Fibroblast of skin of abdomen (primary cell): ENCODE measurements around the gene KDM8.
"Not testable (repeated sequence)": the region's sequence is repeated elsewhere in the genome, so short reads cannot be mapped to it uniquely, and the experiment has no call there.

Source experiments
- DNase-seq: peaks from one replicate; pipeline ENCODE4 v3.0.0-alpha.2; 2013

The KDM8 gene

DNA sequence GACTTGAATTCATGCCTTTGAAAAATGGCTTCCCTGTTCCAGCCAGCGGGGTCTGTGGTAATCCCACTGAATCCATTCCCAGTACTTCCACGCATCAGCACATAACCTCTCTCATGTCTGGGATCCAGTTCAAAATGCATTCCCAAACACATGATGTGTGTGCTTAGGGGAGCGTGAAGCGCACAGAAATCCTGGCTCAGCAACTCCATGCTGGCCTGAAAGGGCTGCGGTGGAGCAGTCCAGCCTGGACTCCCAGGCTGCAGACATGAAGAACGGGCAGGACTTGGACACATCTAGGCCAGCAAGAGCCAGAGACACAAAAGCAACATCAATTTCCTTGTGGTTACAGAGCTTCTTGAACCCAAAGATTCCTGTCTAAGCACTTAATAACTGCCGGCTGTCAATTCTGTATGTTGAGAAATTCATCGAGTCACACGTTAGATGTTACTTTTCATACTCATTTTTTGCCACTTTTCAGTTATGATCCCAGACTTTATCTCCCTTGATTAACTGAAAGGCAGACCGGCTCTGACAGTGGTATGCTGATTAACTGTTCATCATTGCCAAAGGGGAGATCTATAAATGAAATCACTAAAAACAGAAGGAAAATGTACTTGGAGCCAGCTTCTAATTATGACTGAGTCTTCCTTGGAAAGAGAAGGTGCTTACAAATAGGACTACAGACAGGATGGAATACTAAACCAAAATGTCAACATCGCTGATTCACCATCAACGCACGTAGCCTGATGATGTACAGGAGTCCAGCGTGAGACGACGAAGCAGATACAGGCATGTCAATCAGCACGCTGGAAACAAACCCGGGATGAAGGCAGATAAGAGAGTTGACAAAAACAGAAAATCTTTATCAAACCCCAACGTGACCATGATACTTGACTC, 42.2 kb downstream of the KDM8 start:
- DNase-seq, result peak; percentile 87

GRCh38 chr16:27246439-27246838, 43.1 kb downstream of the KDM8 start:
- no peak for DNase-seq

DNA sequence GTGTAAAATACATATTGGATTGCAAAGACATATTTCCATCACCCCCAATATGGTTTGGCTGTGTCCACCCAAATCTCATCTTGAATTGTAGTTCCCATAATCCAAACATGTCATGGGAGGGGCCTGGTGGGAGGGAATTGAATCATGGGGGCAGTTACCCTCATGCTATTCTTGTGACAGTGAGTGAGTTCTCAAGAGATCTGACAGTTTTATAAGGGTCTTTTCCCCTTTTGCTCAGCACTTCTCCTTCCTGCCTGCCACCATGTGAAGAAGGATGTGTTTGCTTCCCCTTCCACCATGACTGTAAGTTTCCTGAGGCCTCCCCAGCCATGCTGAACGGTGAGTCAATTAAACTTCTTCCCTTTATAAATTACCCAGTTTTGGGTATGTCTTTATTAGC, 43.8 kb downstream of the KDM8 start:
- DNase-seq, result not testable (repeated sequence)

- no peak for DNase-seq
Observed at GRCh38 chr16:27248036-27248435, 44.7 kb downstream of the KDM8 start.

DNA sequence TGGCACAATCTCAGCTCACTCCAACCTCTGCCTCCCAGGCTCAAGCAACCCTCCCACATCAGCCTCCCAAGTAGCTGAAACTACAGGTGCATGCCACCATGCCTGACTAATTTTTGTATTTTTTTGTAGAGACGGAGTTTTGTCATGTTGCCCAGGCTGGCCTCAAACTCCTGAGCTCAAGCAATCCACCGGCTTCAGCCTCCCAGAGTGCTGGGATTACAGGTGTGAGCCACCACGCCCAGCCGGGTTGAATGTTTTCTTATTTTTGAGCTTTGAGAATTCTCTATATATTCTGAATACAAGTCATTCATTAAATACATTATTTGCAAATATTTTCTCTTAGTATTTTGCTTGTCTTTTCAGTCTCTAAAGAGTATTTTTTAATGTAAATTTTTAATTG, 45.6 kb downstream of the KDM8 start:
- DNase-seq, result not testable (repeated sequence)

GRCh38 chr16:27251541-27252205, 48.3 kb downstream of the KDM8 start:
- no peak for DNase-seq

DNA sequence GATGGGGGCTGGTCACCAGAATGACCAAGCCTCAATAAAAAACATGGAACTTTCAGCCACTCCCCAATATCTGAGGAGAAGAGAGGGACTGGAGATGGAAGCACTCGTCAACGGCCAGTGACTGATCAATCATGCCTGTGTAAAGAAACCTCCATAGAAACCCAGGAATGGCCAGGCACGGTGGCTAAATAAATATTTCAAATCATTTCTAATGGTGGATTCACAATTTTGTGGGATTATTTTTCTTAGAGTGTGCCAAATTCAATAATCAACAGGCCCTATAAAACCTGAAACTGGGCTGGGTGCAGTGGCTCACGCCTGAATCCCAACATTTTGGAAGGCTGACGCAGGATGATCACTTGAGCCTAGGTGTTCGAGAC, 48.9 kb downstream of the KDM8 start:
- no peak for DNase-seq

DNA sequence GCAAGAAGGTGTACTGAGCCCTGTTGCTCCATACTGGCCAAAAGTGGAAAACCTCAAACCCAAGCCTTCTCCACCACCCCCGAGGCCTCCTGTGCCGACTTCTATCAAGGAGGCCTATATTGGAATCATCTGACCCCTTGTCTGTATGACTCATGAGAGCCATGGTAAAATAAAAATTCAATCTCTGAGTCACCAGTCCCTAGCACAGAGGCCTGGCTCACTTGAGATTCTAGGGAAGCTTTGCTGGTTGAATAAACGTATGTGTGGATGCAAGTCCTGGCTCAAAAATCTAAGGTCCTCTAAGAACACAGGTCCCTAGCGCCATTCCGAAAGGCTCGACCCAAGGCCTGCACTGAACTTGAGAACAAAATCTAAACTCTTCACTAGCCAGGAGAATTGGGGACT, 50.2 kb downstream of the KDM8 start:
- peak; percentile 81 for DNase-seq

- no peak for DNase-seq
Observed at GRCh38 chr16:27254262-27254811, 51.0 kb downstream of the KDM8 start.

DNA sequence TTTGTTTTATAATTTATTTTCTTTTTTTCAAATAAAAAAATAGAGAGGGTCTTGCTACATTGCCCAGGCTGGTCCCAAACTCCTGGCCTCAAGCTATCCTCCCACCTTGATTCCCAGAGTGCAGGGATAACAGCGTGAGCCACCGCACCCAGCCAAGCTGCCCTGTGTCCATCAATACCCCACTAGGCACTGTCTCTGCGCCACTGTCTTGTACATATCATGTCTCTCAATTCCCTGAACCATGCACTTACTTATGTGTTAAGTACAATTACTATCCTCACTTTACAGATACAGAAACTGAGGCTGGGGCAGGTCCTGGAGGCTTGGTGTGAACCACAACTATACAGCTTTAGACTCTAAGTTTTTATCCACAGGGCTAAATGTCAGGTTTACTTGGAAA, 53.5 kb downstream of the KDM8 start:
- no peak for DNase-seq

DNA sequence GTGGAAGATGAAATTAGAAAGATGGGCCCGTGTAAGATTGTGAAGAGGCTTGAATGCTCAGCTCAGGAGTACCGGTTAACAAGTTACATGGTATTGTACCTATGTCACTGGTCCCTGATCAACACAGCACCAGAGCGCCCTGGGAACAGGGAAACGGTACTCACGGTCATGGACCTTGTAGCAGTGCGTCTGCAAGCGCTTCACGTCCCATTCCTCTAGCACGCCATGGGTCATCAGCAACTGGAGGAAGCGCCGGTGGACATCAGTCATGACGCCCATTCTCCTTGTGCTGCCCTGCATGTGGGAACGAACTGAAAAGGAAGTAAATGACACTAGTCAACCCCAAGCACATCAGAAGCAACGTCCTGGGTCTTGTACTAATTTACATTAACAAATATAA, 53.9 kb downstream of the KDM8 start:
- no peak for DNase-seq

DNA sequence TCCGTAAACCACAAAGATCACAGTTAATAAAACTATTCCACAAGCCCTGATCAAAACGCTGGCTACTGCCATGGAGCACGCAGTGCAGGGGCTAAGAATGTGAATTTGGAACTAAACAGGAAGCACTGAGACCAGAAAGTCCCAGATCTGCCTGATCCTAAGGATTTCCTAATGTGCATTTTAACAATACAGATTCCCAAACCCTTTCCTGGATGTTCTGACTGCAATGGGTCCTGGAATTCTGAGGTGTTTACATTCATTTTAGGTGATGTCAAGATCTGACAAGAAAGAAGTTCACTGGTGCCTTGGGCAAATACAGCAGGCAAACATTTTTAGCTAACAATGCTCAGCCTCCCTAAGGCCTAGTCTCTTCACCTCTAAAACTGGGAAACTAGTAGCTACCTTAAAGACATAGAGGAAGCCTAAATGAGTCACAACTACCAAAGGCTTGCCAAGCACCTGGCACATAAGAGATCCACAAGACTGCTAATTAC, 55.0 kb downstream of the KDM8 start:
- no peak for DNase-seq

DNA sequence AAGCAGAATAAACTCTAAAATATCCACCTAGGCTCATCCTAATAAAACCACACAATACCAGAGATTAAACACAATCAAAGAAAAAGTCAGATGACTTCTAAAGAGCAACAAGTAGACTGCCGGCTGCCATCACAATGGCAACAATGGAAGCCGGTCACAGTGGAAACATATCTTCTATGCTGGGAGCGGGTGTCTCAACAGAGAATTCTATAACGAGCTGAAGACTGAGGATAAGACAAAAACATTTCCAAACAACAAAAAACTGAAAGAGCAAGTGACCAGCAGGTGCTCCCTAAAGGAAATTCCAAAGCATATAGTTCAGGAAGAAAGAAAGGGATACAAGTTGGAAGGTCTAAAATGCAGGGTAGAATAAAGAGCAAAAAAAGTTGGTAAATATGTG, 56.4 kb downstream of the KDM8 start:
- no peak for DNase-seq

DNA sequence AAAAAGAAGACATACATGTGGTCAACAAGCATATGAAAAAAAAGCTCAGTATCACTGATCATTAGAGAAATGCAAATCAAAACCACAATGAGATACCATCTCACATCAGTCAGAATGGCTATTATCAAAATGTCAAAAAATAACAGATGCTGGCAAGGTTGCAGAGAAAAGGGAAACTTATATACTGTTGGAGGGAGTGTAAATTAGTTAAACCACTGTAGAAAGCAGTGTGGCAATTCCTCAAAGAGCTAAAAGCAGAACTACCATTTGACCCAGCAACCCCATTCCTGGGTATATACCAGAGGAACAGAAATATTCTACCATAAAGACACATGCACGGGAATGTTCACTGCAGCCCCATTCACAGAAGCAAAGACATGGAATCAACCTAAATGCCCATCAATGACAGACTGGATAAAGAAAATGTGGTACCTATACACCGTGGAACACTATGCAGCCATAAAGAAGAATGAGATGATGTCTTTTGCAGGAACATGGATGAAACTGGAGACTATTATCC, 59.6 kb downstream of the KDM8 start:
- DNase-seq, result not testable (repeated sequence)

DNA sequence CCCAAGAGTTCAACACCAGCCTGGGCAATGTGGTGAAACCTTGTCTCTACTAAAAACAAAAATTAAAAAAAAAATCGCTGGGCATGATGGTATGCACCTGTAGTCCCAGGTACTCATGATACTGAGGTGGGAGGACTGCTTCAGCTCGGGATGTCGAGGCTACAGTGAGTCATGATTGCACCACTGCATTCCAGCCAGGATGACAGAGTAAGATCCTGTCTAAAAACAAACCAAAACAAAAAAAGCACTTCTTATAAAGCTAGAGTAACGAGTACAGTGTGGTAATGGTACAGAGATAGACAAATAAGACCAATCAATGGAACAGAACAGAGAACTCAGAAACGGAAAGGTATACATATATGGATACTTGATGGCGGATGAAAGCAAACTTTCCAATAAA, 60.8 kb downstream of the KDM8 start:
- peak; percentile 60 for DNase-seq

DNA sequence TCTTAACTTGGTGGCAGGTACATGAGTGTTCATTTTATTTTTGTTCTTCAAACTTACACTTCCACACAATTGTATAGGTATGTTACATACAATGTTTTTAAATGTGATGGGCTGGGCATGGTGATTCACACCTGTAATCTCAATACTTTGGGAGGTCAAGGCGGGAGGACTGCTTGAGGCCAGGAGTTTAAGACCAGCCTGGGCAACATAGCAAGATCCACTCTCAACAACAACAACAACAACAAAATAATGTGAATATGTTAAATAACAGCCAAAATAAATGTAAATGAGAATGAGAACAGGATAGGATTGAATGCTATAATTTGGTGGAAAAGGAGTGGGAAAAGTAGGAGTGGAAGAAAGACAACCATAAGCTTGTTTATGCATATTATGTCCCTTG, 62.7 kb downstream of the KDM8 start:
- no peak for DNase-seq

GRCh38 chr16:27267037-27267677, 63.8 kb downstream of the KDM8 start:
- no peak for DNase-seq

GRCh38 chr16:27268376-27269299, 65.3 kb downstream of the KDM8 start, which contains the start of gene NSMCE1:
Gene NSMCE1 (minus strand): TSS chr16:27268772. CDS start chr16:27257570, 11,202 bp downstream.
- DNase-seq, result peak; percentile 96

GRCh38 chr16:27269300-27270150, 66.2 kb downstream of the KDM8 start:
- no peak for DNase-seq

DNA sequence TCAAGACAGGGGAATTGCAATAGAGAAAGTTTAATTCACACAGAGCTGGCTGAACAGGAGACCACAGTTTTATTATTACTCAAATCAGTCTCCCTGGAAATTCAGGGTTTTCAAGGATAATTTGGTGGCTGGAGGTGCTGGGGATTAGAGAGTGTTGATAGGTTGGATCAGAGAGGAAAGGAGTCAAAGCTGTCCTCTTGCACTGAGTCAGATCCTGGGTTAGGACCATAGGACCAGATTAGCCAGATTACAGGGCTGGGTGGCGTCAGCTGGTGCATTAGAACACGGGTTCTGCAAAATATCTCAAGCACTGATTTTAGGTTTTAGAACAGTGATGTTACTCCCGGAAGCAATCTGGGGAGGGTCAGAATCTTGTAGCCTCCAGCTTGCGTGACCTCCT, 67.0 kb downstream of the KDM8 start:
- DNase-seq, result no peak
